ENCODE data around the gene LARGE1.

LARGE1 gene

DNA sequence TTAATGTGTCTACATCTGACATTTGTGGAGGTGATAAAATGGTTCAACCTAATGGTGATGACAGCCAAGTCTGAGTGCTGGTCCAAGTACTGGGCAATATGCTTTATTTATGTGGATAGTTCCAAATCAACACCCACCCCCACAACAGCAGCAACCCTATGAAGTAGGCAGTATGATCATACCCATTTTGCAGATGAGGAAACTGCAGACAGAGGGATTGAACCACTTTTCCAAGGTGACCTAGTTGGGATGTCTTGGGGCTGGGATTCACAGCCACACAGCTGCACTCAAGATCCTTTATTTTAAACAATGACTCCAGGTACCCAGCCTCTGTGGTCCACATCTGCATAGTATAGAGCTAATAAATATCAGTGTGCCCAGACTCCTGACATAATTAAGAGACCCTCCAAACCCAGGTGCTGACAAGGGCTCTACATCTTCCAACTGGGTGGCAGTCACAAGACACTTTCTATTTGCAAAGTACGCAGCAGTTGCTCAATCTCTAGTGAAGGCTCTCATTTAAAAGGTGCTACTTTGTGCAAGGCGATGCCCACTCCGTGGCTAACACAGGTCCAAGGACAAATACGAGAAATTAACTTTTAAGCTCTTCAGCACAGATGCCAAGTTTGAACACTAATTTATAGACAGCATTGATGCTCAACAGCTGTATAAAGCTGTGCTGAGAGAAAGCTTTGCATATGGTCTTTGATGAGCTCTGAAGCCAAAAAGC, 426.6 kb downstream of the LARGE1 start:
- in situ Hi-C loops (cut with HindIII; ENCODE audit: low pct_ligation_motif_present, low sequenced_read_pairs) = no loop called here
- Histone ChIP-seq H3K27ac (no peak overlapping the region), H3K4me3 (ENCODE audit: low read depth, low read length) (no peak overlapping the region), H3K27me3 (replicated peaks) (no peaks in the 10 kb centered on the region), H3K36me3 (replicated peaks) (no peaks in the 10 kb centered on the region)
- TF ChIP-seq CTCF (IDR thresholded peaks at IDR 0.05; ENCODE audit: low read depth, low read length, missing control alignments) = no peak
- DNase-seq = no peak

- no peak for TF ChIP-seq CTCF (IDR thresholded peaks at IDR 0.05; ENCODE audit: low read depth, low read length, missing control alignments)
- H3K36me3 ChIP-seq (replicated peaks) = no peaks in the 10 kb centered on the region
- no peaks in the 10 kb centered on the region for H3K27me3 ChIP-seq (replicated peaks)
- no peak overlapping the region for H3K27ac ChIP-seq
- no peak overlapping the region for H3K4me3 ChIP-seq (ENCODE audit: low read depth, low read length)
- in situ Hi-C loops (cut with HindIII; ENCODE audit: low pct_ligation_motif_present, low sequenced_read_pairs) = no loop called here
- DNase-seq = no peak
These were observed 428.0 kb downstream of the LARGE1 start for GRCh38 chr22:33492210-33492651.

DNA sequence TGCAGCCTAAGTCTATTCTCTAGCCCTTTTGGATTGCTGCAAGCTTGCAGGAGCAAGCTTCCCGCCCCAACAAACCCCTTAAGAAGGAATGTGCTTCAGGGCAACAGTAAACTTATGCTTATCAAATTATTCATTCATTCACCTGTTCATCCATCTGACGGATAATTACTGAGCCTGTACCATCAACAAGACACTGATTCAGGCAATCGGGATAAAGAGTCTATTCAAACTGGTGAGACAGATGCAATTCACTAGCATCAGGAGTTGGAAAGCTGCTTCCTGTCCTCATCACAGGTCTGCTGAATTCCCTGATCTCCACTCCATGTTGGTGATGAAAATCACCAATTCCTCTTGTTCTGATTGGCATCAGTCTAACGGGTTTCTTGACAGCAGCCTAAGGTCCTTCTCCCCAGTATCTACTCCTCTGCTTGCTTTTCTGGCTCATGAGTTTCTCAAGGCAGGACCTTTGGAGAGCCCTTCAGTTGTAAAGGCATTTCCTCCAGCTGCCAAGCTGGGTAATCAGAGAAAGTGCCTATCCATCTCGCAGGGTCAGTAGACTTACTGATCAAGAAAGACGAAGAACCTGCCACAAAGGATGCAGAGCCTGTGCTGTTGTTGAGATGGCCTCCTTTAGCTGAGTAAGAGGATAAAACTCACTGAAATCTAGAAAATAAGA, 433.1 kb downstream of the LARGE1 start:
- in situ Hi-C loops (cut with HindIII; ENCODE audit: low pct_ligation_motif_present, low sequenced_read_pairs) = no loop called here
- Histone ChIP-seq H3K27ac (no peak overlapping the region), H3K36me3 (replicated peaks) (no peaks in the 10 kb centered on the region), H3K4me3 (ENCODE audit: low read depth, low read length) (no peak overlapping the region), H3K27me3 (replicated peaks) (no peaks in the 10 kb centered on the region)
- no peak for DNase-seq
- no peak for TF ChIP-seq CTCF (IDR thresholded peaks at IDR 0.05; ENCODE audit: low read depth, low read length, missing control alignments)

GRCh38 chr22:33481550-33481949, 438.7 kb downstream of the LARGE1 start:
- DNase-seq = no peak
- Histone ChIP-seq H3K27ac (no peak overlapping the region), H3K4me3 (ENCODE audit: low read depth, low read length) (no peak overlapping the region), H3K36me3 (replicated peaks) (no peaks in the 10 kb centered on the region), H3K27me3 (replicated peaks) (no peaks in the 10 kb centered on the region)
- no peak for TF ChIP-seq CTCF (IDR thresholded peaks at IDR 0.05; ENCODE audit: low read depth, low read length, missing control alignments)
- in situ Hi-C loops (cut with HindIII; ENCODE audit: low pct_ligation_motif_present, low sequenced_read_pairs) = no loop called here

DNA sequence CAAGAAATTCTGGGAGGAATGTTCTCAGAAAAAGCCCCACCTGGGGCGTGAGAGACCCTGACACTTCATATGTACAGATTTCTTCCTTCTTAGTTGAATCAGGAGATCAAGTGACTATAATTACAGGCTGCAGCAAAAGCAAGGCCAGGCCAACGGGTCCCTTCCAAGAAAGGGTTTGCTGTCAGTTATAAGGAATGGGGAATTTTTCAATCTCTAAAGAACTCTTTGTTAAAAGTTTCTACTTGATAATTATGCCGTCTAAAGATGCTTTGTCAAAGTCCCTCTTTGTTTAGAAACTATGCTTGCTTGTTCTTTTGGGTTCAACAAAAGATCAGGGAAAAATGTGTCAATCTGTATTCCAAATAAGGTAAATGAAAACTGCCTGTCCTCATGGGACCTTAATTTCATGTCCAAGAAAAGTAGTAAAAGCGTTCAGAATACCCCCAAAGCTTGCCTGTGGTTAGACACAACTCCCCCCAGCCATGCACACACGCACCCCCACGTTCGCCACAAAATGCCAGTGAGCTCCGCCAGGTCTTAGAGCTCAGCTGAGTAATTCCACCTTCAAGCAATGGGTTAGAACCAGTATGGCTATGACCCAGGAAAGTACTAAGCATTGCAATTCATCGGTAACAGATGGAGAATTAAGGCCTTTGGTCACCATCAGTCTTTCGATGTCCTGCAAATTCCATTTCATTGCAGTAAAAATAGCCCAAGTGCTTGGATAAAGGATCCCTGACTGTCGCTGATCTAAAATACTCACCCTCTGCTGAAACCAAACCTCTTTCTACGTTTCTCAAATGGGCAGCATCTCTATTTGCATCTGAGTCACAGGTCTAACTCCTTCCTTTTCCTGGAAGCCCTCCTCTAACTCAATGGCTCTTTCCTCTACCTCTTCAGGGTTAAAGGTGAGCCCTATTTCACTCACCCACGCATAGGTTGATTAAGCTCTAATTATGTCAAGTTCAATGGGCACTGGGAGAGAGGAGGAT, 442.9 kb downstream of the LARGE1 start:
- no peak overlapping the region for H3K27ac ChIP-seq
- no peak for DNase-seq
- no peaks in the 10 kb centered on the region for H3K36me3 ChIP-seq (replicated peaks)
- TF ChIP-seq CTCF (IDR thresholded peaks at IDR 0.05; ENCODE audit: low read depth, low read length, missing control alignments) = no peak
- no peak overlapping the region for H3K4me3 ChIP-seq (ENCODE audit: low read depth, low read length)
- no peaks in the 10 kb centered on the region for H3K27me3 ChIP-seq (replicated peaks)
- in situ Hi-C loops (cut with HindIII; ENCODE audit: low pct_ligation_motif_present, low sequenced_read_pairs) = no loop called here

All from brain microvascular endothelial cell (primary cell).